Measurements from ENCODE around the gene ADGRF4.
A peak's percentile ranks its signal among the peaks of the same experiment; 100 is the strongest.

Gene ADGRF4

GRCh38 chr6:47701363-47701762, 3.0 kb downstream of the ADGRF4 start:
- H3K36me3 ChIP-seq (replicated peaks; ENCODE audit: low read depth, low read length): no peaks in the 10 kb centered on the region
- H3K9me3 ChIP-seq (ENCODE audit: insufficient read depth, low read length): no peaks in the 10 kb centered on the region
- H2AFZ ChIP-seq (ENCODE audit: low read depth, low read length): peak overlapping the region; percentile 58; the same call in 1 of the 2 replicates
- no peak overlapping the region for H3K4me3 ChIP-seq (ENCODE audit: low read length)
- H3K4me1 ChIP-seq (ENCODE audit: low read length): peaks cover 22% of the 10 kb centered on the region
- no peak overlapping the region for H3K27ac ChIP-seq (ENCODE audit: low read length)
- H4K20me1 ChIP-seq (ENCODE audit: insufficient read depth, low read length): no peaks in the 10 kb centered on the region
- H3K79me2 ChIP-seq (ENCODE audit: low read length): no peaks in the 10 kb centered on the region
- peak overlapping the region; percentile 17; the same call in 1 of the 2 replicates for H3K4me2 ChIP-seq (ENCODE audit: low read length)
- H3K27me3 ChIP-seq (ENCODE audit: low read depth, low read length): no peaks in the 10 kb centered on the region
- H3K9ac ChIP-seq (ENCODE audit: low read length): no peak overlapping the region
- TF ChIP-seq CTCF (IDR thresholded peaks at IDR 0.05; ENCODE audit: low read depth, low read length) (no peak), EZH2phosphoT487 (IDR thresholded peaks at IDR 0.05; ENCODE audit: low read depth) (no peak)

- Histone ChIP-seq H3K9ac (ENCODE audit: low read length) (no peak overlapping the region), H3K79me2 (ENCODE audit: low read length) (no peaks in the 10 kb centered on the region), H3K27me3 (ENCODE audit: low read depth, low read length) (no peaks in the 10 kb centered on the region), H2AFZ (ENCODE audit: low read depth, low read length) (no peak overlapping the region), H3K4me2 (ENCODE audit: low read length) (no peak overlapping the region), H4K20me1 (ENCODE audit: insufficient read depth, low read length) (no peaks in the 10 kb centered on the region), H3K4me1 (ENCODE audit: low read length) (peaks cover under 1% of the 10 kb centered on the region; the same call in 1 of the 2 replicates), H3K27ac (ENCODE audit: low read length) (no peak overlapping the region), H3K4me3 (ENCODE audit: low read length) (no peak overlapping the region), H3K36me3 (replicated peaks; ENCODE audit: low read depth, low read length) (peaks cover 25% of the 10 kb centered on the region), H3K9me3 (ENCODE audit: insufficient read depth, low read length) (peaks cover 15% of the 10 kb centered on the region)
- TF ChIP-seq EZH2phosphoT487 (IDR thresholded peaks at IDR 0.05; ENCODE audit: low read depth): no peak
- TF ChIP-seq CTCF (IDR thresholded peaks at IDR 0.05; ENCODE audit: low read depth, low read length): no peak
Measured at GRCh38 chr6:47709160-47709559, 10.8 kb downstream of the ADGRF4 start.

GRCh38 chr6:47710295-47710694, 11.9 kb downstream of the ADGRF4 start:
- Histone ChIP-seq H2AFZ (ENCODE audit: low read depth, low read length) (no peak overlapping the region), H3K9ac (ENCODE audit: low read length) (no peak overlapping the region), H3K36me3 (replicated peaks; ENCODE audit: low read depth, low read length) (peaks cover 36% of the 10 kb centered on the region), H4K20me1 (ENCODE audit: insufficient read depth, low read length) (no peaks in the 10 kb centered on the region), H3K4me3 (ENCODE audit: low read length) (no peak overlapping the region), H3K27me3 (ENCODE audit: low read depth, low read length) (no peaks in the 10 kb centered on the region), H3K79me2 (ENCODE audit: low read length) (no peaks in the 10 kb centered on the region), H3K4me2 (ENCODE audit: low read length) (no peak overlapping the region), H3K4me1 (ENCODE audit: low read length) (peaks cover 12% of the 10 kb centered on the region), H3K27ac (ENCODE audit: low read length) (no peak overlapping the region), H3K9me3 (ENCODE audit: insufficient read depth, low read length) (peaks cover 25% of the 10 kb centered on the region)
- TF ChIP-seq CTCF (IDR thresholded peaks at IDR 0.05; ENCODE audit: low read depth, low read length): no peak
- no peak for TF ChIP-seq EZH2phosphoT487 (IDR thresholded peaks at IDR 0.05; ENCODE audit: low read depth)

GRCh38 chr6:47713200-47713599, 14.8 kb downstream of the ADGRF4 start:
- H3K9me3 ChIP-seq (ENCODE audit: insufficient read depth, low read length): peaks cover 25% of the 10 kb centered on the region
- no peak overlapping the region for H2AFZ ChIP-seq (ENCODE audit: low read depth, low read length)
- no peak overlapping the region for H3K9ac ChIP-seq (ENCODE audit: low read length)
- H3K4me1 ChIP-seq (ENCODE audit: low read length): peaks cover 41% of the 10 kb centered on the region
- no peak overlapping the region for H3K4me2 ChIP-seq (ENCODE audit: low read length)
- H3K36me3 ChIP-seq (replicated peaks; ENCODE audit: low read depth, low read length): peaks cover 45% of the 10 kb centered on the region
- H3K4me3 ChIP-seq (ENCODE audit: low read length): no peak overlapping the region
- H3K79me2 ChIP-seq (ENCODE audit: low read length): no peaks in the 10 kb centered on the region
- H3K27me3 ChIP-seq (ENCODE audit: low read depth, low read length): no peaks in the 10 kb centered on the region
- no peak overlapping the region for H3K27ac ChIP-seq (ENCODE audit: low read length)
- TF ChIP-seq EZH2phosphoT487 (IDR thresholded peaks at IDR 0.05; ENCODE audit: low read depth): no peak
- TF ChIP-seq CTCF (IDR thresholded peaks at IDR 0.05; ENCODE audit: low read depth, low read length): no peak
- H4K20me1 ChIP-seq (ENCODE audit: insufficient read depth, low read length): no peaks in the 10 kb centered on the region

All from OCI-LY3 (cell line).